ENCODE data around the gene PAQR7.

The PAQR7 gene

DNA sequence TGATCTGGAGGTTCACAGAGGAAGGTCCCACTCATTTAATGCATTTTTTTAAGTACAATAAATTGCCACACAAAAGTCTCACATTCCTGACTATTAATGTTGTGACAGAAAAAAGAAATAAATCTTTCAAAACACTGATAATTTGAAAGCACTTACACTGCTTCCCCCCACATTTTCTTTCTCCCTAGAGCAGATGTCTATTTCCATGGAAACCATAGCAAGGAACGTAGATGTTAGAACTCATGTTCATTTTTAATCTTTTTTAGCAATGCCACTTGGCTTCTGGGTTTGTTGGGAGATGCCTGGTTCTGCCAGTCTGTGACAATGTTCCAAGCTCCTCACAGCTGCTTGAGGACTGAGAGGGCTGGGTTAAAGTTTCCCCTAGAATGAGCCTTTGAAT lies 32.7 kb upstream of the PAQR7 start:
- H3K4me3 ChIP-seq (ENCODE audit: low read depth, low read length): no peak overlapping the region
- DNase-seq (ENCODE audit: low read depth): no peak
- TF ChIP-seq, protein P1, sequence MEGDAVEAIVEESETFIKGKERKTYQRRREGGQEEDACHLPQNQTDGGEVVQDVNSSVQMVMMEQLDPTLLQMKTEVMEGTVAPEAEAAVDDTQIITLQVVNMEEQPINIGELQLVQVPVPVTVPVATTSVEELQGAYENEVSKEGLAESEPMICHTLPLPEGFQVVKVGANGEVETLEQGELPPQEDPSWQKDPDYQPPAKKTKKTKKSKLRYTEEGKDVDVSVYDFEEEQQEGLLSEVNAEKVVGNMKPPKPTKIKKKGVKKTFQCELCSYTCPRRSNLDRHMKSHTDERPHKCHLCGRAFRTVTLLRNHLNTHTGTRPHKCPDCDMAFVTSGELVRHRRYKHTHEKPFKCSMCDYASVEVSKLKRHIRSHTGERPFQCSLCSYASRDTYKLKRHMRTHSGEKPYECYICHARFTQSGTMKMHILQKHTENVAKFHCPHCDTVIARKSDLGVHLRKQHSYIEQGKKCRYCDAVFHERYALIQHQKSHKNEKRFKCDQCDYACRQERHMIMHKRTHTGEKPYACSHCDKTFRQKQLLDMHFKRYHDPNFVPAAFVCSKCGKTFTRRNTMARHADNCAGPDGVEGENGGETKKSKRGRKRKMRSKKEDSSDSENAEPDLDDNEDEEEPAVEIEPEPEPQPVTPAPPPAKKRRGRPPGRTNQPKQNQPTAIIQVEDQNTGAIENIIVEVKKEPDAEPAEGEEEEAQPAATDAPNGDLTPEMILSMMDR (IDR thresholded peaks at IDR 0.05; ENCODE audit: low read depth, low read length, missing control alignments): no peak

DNA sequence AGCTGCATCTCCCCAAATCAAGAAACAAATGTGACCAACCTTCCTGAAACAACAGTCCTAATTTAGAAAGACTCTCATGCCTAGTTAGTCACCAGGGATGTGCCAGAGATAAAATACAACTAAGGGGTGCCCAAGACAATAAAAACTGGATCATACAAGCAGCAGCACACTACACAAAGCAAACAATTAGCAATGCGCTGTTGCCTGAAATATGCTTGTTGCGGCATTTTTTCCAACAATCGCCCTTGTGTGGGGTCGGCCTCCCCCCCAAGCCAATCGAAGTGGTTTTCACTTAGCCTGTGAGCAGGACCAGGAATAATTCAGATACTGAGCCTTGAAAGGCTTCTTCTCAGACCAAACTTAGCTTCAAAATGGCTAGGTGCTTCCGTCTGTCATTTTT lies 32.1 kb upstream of the PAQR7 start:
- TF ChIP-seq, protein P1 (IDR thresholded peaks at IDR 0.05; ENCODE audit: low read depth, low read length, missing control alignments): no peak
- no peak for DNase-seq (ENCODE audit: low read depth)
- H3K4me3 ChIP-seq (ENCODE audit: low read depth, low read length): no peak overlapping the region

DNA sequence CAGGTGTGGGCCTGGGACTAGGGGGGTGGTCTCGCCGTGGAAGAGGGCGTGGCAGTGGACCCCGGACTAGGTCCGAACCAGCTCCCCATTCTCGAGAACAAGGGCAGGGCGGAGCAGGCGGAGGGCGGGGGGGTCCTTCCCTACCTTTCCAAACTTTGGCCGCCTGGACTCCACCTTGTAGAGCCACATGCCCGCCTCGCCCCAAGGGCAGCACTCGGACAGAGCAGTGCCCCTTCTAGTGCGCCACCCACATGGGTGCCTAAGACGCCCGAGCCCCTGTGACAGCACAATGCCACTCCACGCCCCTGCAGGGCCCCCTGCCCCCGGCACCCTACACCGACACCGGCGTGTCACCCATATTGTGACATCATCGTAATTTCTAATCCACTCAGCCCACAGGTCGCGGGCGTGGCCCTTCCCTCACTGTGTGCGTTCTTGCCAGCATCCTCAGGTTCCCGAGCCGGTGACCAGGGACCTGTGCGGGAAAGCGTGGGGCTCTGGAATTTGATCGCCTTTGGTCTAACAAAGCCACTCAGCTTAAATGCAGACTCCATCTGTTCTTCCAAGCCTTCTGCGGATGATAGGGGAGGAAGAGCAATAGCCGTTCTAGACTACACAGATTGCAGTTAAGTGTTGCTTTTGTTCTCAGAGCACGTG lies 31.3 kb upstream of the PAQR7 start:
- H3K4me3 ChIP-seq (ENCODE audit: low read depth, low read length): peak overlapping the region; percentile 89
- DNase-seq (ENCODE audit: low read depth): no peak
- TF ChIP-seq, protein P1 (IDR thresholded peaks at IDR 0.05; ENCODE audit: low read depth, low read length, missing control alignments): no peak

DNA sequence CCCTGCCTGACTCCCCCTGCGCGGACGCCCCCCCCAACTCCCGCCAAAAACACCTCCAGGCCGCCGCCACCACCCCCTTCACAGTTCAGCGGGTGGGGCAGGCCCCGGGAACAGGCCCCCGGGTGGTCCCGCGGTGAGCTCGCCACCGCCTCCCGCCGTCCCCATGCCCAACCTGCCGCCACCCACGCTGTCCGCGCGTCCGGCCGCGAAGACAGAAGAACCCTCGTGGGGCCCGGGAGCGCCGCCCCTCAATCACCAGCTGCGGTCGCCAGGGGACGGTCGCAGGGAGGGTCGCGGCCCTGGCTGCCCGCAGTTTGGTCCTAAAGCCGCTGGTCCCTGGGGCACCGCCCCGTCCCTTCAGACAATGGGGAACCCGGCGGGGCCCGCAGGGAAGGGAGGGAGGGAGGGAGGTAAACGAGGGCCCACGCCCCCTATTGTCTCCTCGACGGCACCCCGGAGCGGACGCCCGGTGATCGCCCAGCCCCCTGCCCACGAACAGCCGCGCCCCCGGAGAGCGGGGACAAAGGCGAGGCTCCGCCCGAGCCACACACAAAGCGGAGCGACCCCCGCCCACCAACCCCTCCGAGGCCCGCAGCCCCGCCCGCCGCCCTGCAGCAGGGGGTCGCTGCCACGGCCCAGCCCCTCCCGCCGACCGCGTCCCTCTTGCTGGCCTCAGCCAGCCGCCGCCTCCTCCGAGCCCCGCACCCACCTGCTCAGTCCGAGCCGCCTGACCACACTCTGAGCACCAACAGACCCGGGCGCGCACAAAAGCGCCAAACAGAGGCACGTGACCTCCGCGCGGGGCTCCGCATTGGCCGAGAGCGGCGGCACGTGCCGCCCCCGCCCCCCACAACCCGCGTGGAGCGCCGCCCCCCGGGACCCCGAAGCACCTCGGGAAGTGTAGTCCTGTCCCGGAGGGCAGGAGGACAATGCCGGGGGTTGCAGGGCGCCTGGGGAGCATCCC lies 30.5 kb upstream of the PAQR7 start, which contains the start of gene STMN1:
Gene STMN1 (minus strand): TSS at position 740 of the 964 bp plus-strand sequence. CDS start 1,743 bp downstream, outside the sequence.
- peak; percentile 68 for DNase-seq (ENCODE audit: low read depth)
- peak within 1 kb of the TSS; percentile 89 for H3K4me3 ChIP-seq (ENCODE audit: low read depth, low read length)
- TF ChIP-seq, protein P1 (IDR thresholded peaks at IDR 0.05; ENCODE audit: low read depth, low read length, missing control alignments): peak; percentile 1

DNA sequence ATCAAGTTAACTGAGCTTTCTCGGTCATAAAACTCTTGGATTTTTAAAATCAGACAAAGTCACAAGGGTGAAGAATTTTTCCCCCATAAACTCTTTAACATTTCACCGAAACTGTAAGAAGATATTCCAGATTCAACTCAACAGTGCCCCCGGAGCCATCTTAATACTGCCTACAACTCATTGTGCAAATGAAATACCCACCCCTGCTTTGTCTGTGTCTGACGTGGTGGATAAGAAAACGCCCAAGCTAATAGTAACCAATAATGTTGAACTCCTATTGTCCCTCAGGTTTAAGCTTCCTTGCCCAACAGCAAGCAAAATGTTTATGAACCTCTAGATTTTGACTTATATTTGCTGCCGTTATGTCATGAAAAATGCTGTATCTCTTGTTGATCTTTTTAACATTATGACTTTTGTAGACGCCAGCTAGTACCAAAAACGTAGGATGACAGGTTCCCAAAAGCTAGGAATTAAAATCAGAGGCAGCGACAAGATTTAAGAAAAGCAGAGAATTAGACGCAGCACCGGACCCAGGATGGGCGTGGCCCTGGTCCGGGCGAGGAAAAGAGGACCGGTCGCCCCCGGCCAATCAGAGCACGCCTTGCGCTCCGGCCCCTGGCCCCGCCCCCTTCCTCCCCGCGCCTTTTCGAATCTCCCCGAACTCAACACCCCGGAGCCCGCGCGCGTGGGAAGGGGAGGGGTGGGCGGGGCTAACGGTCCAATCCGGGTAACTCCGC lies 29.6 kb upstream of the PAQR7 start:
- peak overlapping the region; percentile 89 for H3K4me3 ChIP-seq (ENCODE audit: low read depth, low read length)
- TF ChIP-seq, protein P1 (IDR thresholded peaks at IDR 0.05; ENCODE audit: low read depth, low read length, missing control alignments): no peak
- peak; percentile 73 for DNase-seq (ENCODE audit: low read depth)

DNA sequence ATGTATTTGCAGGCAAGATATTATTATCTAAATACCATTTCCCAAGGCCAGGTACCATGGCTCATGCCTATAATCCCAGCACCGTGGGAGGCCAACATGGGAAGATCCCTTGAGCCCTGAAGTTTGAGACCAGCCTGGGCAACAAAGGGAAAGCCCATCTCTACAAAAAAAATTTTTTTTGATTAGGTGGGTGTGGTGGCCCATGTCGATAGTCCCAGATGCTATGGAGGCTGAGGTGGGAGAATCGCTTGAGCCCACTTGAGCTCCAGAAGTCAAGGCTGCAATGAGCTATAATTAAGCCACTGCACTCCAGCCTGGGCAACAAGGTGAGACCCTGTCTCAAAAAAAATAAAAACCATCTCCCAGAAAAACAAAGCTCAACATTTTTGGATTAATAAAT lies 28.5 kb upstream of the PAQR7 start:
- TF ChIP-seq, protein P1 (IDR thresholded peaks at IDR 0.05; ENCODE audit: low read depth, low read length, missing control alignments): no peak
- peak overlapping the region; percentile 89; the same call in 1 of the 2 replicates for H3K4me3 ChIP-seq (ENCODE audit: low read depth, low read length)
- no peak for DNase-seq (ENCODE audit: low read depth)

All from GM12864 (cell line).